ENCODE measurements around the gene PANX2. TPM values are rescaled to one million over a fixed set of nuclear protein-coding genes. Genes with fewer than 3 reads are reported as not detected.

The PANX2 gene
- total RNA-seq, 1 donor from 2014 or later = 0.58 TPM

DNA sequence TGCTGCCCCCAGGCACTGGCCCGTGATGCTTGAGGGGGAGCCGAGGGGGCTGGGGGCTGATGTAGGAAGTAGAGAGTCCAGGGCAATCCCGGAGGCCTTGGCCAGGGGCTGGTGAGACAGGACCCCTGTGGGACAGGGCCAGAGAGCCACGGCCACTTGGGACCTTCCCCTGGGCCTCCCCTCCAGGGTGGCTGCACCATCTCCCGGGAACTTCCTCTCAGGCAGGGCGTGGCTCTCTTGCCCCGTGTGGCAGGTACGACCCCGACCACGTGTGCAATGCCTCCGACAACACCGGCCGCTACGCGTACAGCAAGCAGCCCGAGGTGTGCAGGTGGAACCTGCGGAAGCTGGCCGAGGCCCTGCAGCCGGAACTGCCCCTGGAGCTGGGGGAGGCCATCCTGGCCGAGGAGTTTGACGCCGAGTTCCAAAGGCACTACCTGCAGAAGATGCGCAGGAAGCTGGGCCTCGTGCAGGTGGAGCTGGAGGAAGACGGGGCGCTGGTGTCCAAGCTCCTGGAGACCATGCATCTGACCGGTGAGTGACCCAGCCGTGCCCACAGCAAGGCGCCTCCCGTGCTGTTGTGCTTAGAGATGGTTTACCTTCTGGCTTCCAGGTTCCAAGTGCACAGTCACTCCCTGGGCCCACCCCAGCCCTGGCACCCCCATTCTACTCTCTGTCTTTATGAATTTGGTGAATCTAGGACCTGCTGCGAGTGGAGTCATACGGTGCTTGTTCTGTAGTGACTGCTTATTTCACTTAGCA is 40.0 kb downstream of the PANX2 start:
- TF ChIP-seq, protein P1, sequence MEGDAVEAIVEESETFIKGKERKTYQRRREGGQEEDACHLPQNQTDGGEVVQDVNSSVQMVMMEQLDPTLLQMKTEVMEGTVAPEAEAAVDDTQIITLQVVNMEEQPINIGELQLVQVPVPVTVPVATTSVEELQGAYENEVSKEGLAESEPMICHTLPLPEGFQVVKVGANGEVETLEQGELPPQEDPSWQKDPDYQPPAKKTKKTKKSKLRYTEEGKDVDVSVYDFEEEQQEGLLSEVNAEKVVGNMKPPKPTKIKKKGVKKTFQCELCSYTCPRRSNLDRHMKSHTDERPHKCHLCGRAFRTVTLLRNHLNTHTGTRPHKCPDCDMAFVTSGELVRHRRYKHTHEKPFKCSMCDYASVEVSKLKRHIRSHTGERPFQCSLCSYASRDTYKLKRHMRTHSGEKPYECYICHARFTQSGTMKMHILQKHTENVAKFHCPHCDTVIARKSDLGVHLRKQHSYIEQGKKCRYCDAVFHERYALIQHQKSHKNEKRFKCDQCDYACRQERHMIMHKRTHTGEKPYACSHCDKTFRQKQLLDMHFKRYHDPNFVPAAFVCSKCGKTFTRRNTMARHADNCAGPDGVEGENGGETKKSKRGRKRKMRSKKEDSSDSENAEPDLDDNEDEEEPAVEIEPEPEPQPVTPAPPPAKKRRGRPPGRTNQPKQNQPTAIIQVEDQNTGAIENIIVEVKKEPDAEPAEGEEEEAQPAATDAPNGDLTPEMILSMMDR (IDR thresholded peaks at IDR 0.05; ENCODE audit: borderline replicate concordance) = no peak
- DNase-seq = no peak
- H3K27me3 ChIP-seq (ENCODE audit: low read depth) = no peaks in the 10 kb centered on the region

DNA sequence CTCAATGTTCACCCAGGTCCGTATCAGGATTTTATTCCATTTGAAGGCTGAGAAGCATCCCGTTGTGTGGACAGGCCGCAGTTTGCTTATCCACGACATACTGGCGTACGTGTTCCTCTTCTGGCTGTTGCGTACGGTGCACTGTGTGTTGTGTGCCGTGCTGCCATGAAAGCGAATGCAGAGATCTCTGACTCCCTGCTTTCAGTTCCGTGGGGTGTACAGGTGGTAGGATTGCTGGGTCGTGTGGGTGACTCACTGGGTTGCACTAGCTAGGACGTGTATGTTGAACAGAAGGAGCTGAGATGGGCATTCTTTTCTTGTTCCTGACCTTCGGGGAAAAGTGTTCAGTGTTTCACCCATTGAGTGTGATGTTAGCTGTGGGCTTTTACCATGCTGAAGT is 40.6 kb downstream of the PANX2 start:
- Histone ChIP-seq H3K27me3 (ENCODE audit: low read depth) (no peaks in the 10 kb centered on the region), H3K4me1 (peaks cover 33% of the 10 kb centered on the region), H3K4me3 (no peak overlapping the region), H3K36me3 (peaks cover 86% of the 10 kb centered on the region), H3K9me3 (replicated peaks) (no peaks in the 10 kb centered on the region), H3K27ac (replicated peaks) (no peak overlapping the region)
- intact Hi-C loops (cut with micrococcal nuclease) = no loop called here
- TF ChIP-seq, protein P1 (IDR thresholded peaks at IDR 0.05; ENCODE audit: borderline replicate concordance) = no peak
- DNase-seq = no peak

More for the DNA sequence above, 40.0 kb downstream of the PANX2 start:
- no peak overlapping the region for H3K4me3 ChIP-seq
- intact Hi-C loops (cut with micrococcal nuclease) = no loop called here
- peaks cover 39% of the 10 kb centered on the region for H3K4me1 ChIP-seq
- H3K9me3 ChIP-seq (replicated peaks) = no peaks in the 10 kb centered on the region
- peaks cover 85% of the 10 kb centered on the region for H3K36me3 ChIP-seq
- H3K27ac ChIP-seq (replicated peaks) = no peak overlapping the region

DNA sequence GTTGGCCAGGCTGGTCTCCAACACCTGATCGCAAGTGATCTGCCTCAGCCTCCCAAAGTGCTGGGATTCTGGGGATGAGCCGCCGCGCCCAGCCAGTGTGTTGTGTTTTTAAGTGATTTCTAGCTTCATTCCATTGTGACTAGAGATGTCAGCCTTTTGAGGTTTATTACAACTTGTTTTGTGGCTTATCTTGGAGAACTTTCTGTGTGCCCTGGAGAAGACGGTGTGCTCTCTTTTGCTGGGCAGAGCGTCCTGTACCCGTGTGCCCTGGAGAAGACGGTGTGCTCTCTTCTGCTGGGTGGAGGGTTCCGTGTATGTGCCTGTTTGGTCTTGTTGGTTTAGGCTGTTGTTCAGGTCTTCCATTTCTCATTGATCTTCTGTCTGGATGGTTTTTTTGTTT is 42.7 kb downstream of the PANX2 start:
- intact Hi-C loops (cut with micrococcal nuclease) = no loop called here
- Histone ChIP-seq H3K4me1 (peaks cover 20% of the 10 kb centered on the region), H3K27ac (replicated peaks) (no peak overlapping the region), H3K4me3 (no peak overlapping the region), H3K9me3 (replicated peaks) (no peaks in the 10 kb centered on the region), H3K36me3 (peaks cover 88% of the 10 kb centered on the region), H3K27me3 (ENCODE audit: low read depth) (no peaks in the 10 kb centered on the region)
- TF ChIP-seq, protein P1 (IDR thresholded peaks at IDR 0.05; ENCODE audit: borderline replicate concordance) = no peak
- no peak for DNase-seq

DNA sequence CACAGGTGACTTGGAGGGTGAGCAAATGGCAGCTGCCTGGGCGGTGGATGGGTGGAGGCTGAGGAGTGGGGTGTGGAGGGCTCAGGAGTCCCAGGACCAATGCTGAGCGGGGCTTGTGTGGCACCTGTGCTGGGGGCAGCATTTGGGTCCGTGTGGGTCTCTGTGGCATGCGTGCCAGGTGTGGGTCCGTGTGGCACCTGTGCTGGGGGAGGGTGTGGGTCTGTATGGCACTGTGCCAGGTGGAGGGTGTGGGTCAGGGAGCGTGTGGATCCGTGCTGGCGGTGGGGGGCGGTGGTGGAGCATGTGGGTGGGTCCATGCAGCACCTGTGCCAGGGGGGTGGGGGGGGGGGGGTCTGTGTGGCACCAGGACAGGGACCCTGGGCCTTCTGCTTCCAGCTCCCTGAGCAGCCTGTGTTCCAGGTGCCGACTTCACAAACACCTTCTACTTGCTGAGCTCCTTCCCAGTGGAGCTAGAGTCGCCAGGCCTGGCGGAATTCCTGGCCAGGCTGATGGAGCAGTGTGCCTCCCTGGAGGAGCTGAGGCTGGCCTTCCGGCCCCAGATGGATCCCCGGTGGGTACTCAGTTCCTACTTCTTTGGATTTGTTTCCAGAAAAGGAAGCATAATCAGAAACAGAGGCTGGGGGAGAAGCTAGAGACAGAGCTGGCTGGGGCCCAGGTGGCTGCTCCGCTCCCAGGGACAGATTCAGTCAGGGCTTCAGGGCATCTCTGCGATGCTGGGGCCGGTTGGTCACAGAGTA is 44.9 kb downstream of the PANX2 start:
- Histone ChIP-seq H3K4me1 (peaks cover 30% of the 10 kb centered on the region), H3K27ac (replicated peaks) (no peak overlapping the region), H3K27me3 (ENCODE audit: low read depth) (no peaks in the 10 kb centered on the region), H3K36me3 (peaks cover 85% of the 10 kb centered on the region), H3K4me3 (no peak overlapping the region), H3K9me3 (replicated peaks) (no peaks in the 10 kb centered on the region)
- intact Hi-C loops (cut with micrococcal nuclease) = no loop called here
- DNase-seq = no peak
- TF ChIP-seq, protein P1 (IDR thresholded peaks at IDR 0.05; ENCODE audit: borderline replicate concordance) = no peak

DNA sequence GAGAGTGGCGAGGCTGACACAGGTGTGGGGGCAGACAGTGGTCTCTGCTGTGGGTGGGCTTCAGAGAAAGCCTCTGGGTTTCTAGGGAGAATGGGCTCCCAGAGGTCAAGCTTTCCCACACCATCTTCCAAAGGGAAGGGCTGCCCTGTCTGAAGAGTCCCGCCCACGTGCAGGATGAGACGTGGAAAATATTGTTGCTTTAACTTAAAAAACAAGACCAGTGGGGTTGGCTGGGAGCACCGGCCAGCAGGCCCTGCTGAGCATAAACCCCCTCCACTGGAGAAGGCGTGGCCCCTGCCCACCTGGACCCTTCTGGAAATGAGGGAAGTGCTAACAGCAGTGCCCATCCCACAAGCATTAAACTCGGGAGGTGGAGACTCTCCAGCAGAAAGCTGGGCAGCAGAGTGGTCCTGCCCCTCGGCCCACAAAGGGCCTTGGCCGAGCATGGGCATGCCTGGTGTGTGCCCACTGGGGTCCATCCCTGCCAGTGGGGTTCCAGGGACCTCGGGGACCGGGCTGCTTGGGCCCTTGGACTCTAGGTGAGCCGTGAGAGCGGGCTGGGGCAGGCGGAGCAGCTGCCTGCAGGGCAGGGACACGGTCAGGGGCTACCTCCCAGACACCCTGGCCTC is 45.6 kb downstream of the PANX2 start:
- intact Hi-C loops (cut with micrococcal nuclease) = no loop called here
- Histone ChIP-seq H3K9me3 (replicated peaks) (no peaks in the 10 kb centered on the region), H3K36me3 (peaks cover 85% of the 10 kb centered on the region), H3K4me3 (no peak overlapping the region), H3K4me1 (peaks cover 30% of the 10 kb centered on the region), H3K27ac (replicated peaks) (no peak overlapping the region), H3K27me3 (ENCODE audit: low read depth) (no peaks in the 10 kb centered on the region)
- TF ChIP-seq, protein P1 (IDR thresholded peaks at IDR 0.05; ENCODE audit: borderline replicate concordance) = no peak
- DNase-seq = no peak

Measured in left ventricle myocardium inferior (tissue), 1 donor.